ENCODE data around the gene IGIP.

Gene IGIP

GRCh38 chr5:140174014-140174413 lies 48.3 kb downstream of the IGIP start:
- Histone ChIP-seq H3K36me3 (ENCODE audit: insufficient read depth, low read length) (no peaks in the 10 kb centered on the region), H3K4me3 (ENCODE audit: low read depth in 1 of 2, low read length in 2 of 2) (no peak overlapping the region), H3K4me2 (ENCODE audit: insufficient read depth, low read length) (peak overlapping the region; percentile 96; the same call in 1 of the 2 replicates), H3K9me3 (ENCODE audit: insufficient read depth, low read length, severe bottlenecking) (no peaks in the 10 kb centered on the region), H3K27me3 (ENCODE audit: insufficient read depth, low read length, poor library complexity) (no peaks in the 10 kb centered on the region), H3K4me1 (ENCODE audit: insufficient read depth, low read length) (peaks cover 20% of the 10 kb centered on the region), H3K79me2 (ENCODE audit: insufficient read depth, low read length) (peaks cover 4% of the 10 kb centered on the region; the same call in 1 of the 2 replicates), H3K9ac (ENCODE audit: low read depth, low read length) (no peak overlapping the region), H4K20me1 (ENCODE audit: insufficient read depth, low read length) (no peaks in the 10 kb centered on the region), H3K27ac (ENCODE audit: low read length) (no peak overlapping the region), H2AFZ (ENCODE audit: low read depth, low read length) (no peak overlapping the region; the same call in 1 of the 2 replicates)
- DNase-seq: no peak
- ATAC-seq (ENCODE audit: insufficient read depth, low read depth): no peak
- no peak for TF ChIP-seq EZH2 (IDR thresholded peaks at IDR 0.05; ENCODE audit: borderline replicate concordance, low read depth, low read length, severe bottlenecking)
- TF ChIP-seq, protein P1, sequence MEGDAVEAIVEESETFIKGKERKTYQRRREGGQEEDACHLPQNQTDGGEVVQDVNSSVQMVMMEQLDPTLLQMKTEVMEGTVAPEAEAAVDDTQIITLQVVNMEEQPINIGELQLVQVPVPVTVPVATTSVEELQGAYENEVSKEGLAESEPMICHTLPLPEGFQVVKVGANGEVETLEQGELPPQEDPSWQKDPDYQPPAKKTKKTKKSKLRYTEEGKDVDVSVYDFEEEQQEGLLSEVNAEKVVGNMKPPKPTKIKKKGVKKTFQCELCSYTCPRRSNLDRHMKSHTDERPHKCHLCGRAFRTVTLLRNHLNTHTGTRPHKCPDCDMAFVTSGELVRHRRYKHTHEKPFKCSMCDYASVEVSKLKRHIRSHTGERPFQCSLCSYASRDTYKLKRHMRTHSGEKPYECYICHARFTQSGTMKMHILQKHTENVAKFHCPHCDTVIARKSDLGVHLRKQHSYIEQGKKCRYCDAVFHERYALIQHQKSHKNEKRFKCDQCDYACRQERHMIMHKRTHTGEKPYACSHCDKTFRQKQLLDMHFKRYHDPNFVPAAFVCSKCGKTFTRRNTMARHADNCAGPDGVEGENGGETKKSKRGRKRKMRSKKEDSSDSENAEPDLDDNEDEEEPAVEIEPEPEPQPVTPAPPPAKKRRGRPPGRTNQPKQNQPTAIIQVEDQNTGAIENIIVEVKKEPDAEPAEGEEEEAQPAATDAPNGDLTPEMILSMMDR (IDR thresholded peaks at IDR 0.05; ENCODE audit: borderline replicate concordance, extremely low read depth, low read length, poor library complexity, severe bottlenecking): no peak

DNA sequence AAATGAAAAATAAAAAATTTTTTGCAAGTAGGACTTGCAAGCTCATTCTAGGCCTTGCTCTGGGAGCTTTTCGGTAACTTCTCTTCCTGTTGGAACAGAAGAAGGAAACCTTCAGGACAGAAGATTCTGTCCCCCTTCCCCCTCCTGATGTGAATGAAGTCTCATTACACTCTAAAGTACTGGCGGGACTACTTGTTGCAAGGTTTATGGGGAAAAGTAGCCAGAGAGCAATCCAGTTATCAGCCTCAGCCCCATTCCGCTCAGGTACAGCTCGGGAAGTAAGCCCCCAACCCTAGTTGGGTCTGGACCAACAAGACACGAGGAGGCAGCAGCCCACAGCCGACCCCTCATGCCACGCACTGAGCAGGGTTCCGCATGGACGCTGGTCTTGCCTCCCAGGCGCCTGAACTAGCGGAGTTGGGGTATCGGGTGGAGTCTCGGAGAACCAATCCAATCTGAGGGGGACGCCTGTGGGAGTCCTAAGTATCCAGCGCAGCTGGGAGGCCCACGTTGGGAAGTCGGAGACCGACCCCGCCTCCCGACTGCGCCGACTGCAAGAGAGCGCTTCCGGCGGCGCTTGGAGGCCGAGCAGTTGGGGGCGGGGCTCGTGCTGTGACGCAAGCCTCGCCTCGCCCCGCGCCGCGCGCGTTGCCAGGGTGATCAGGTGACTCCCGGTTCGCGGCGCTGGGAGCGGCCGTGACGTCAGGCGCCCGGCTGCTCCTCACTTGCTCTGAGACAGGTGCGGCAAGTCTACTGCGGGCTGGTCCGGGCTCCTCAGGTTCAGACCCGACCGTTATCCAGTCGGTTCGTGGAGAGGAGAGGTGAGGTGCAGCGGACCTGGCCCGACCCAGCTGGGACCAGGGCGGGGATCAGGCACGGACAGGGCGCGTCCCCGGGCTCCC lies 49.0 kb downstream of the IGIP start, which contains the start of gene CYSTM1:
TSS of gene CYSTM1 (plus strand) at position 724 of the 902 bp plus-strand sequence. CDS start 19,278 bp downstream, outside the sequence.
- H3K4me2 ChIP-seq (ENCODE audit: insufficient read depth, low read length): peak within 1 kb of the TSS; percentile 96
- H2AFZ ChIP-seq (ENCODE audit: low read depth, low read length): peak within 1 kb of the TSS; percentile 99
- DNase-seq (peak; percentile 95), ATAC-seq (ENCODE audit: insufficient read depth, low read depth) (peak; percentile 87)
- TF ChIP-seq, protein P1 (IDR thresholded peaks at IDR 0.05; ENCODE audit: borderline replicate concordance, extremely low read depth, low read length, poor library complexity, severe bottlenecking): no peak
- TF ChIP-seq EZH2 (IDR thresholded peaks at IDR 0.05; ENCODE audit: borderline replicate concordance, low read depth, low read length, severe bottlenecking): no peak
- H3K79me2 ChIP-seq (ENCODE audit: insufficient read depth, low read length): peaks cover 4% of the 10 kb centered on the region; the same call in 1 of the 2 replicates
- H3K9me3 ChIP-seq (ENCODE audit: insufficient read depth, low read length, severe bottlenecking): no peaks in the 10 kb centered on the region
- H3K4me3 ChIP-seq (ENCODE audit: low read depth in 1 of 2, low read length in 2 of 2): peak within 1 kb of the TSS; percentile 40 to 68
- H3K27me3 ChIP-seq (ENCODE audit: insufficient read depth, low read length, poor library complexity): no peaks in the 10 kb centered on the region
- peaks cover 20% of the 10 kb centered on the region for H3K4me1 ChIP-seq (ENCODE audit: insufficient read depth, low read length)
- no peaks in the 10 kb centered on the region for H3K36me3 ChIP-seq (ENCODE audit: insufficient read depth, low read length)
- H3K27ac ChIP-seq (ENCODE audit: low read length): peak within 1 kb of the TSS; percentile 70
- no peaks in the 10 kb centered on the region for H4K20me1 ChIP-seq (ENCODE audit: insufficient read depth, low read length)
- H3K9ac ChIP-seq (ENCODE audit: low read depth, low read length): peak within 1 kb of the TSS; percentile 68

- Histone ChIP-seq H4K20me1 (ENCODE audit: insufficient read depth, low read length) (no peaks in the 10 kb centered on the region), H3K4me3 (ENCODE audit: low read depth in 1 of 2, low read length in 2 of 2) (peak overlapping the region; percentile 40 to 68), H3K27me3 (ENCODE audit: insufficient read depth, low read length, poor library complexity) (no peaks in the 10 kb centered on the region), H3K79me2 (ENCODE audit: insufficient read depth, low read length) (peaks cover 4% of the 10 kb centered on the region; the same call in 1 of the 2 replicates), H2AFZ (ENCODE audit: low read depth, low read length) (peak overlapping the region; percentile 80), H3K36me3 (ENCODE audit: insufficient read depth, low read length) (no peaks in the 10 kb centered on the region), H3K27ac (ENCODE audit: low read length) (peak overlapping the region; percentile 55), H3K4me1 (ENCODE audit: insufficient read depth, low read length) (peaks cover 20% of the 10 kb centered on the region), H3K4me2 (ENCODE audit: insufficient read depth, low read length) (peak overlapping the region; percentile 96), H3K9me3 (ENCODE audit: insufficient read depth, low read length, severe bottlenecking) (no peaks in the 10 kb centered on the region), H3K9ac (ENCODE audit: low read depth, low read length) (peak overlapping the region; percentile 68)
- peak; percentile 81 for DNase-seq
- TF ChIP-seq, protein P1 (IDR thresholded peaks at IDR 0.05; ENCODE audit: borderline replicate concordance, extremely low read depth, low read length, poor library complexity, severe bottlenecking): peak; percentile 46
- no peak for TF ChIP-seq EZH2 (IDR thresholded peaks at IDR 0.05; ENCODE audit: borderline replicate concordance, low read depth, low read length, severe bottlenecking)
- ATAC-seq (ENCODE audit: insufficient read depth, low read depth): peak; percentile 74
Measured at GRCh38 chr5:140175367-140176030, 49.8 kb downstream of the IGIP start.
